Panc1 (cell line): ENCODE data around the gene ADAMTS14. TPM values are rescaled to one million over a fixed set of nuclear protein-coding genes. Genes with fewer than 3 reads are reported as not detected.

Source experiments
- ATAC-seq: fragments of 200-7000 bp; cut with Tn5 transposase; 2 replicates; pipeline ENCODE4 v1.9.1; 2020; ENCODE audit warnings: mild to moderate bottlenecking, moderate library complexity
- BruUV-seq: library from RNA; stranded (reverse); fragments of 400-500 nt; replicated peaks from 2 replicates; lab custom pipeline; 2021; lab: Mats Ljungman, UMichigan
- CTCF ChIA-PET: fragments of 300-600 bp; sonication (Branson Sonifier 250); formaldehyde crosslinking; loops from one replicate; lab custom pipeline; 2022; ENCODE audit warnings: antibody characterized with exemption; lab: Charles Lee
- POLR2A ChIA-PET: fragments of 300-600 bp; sonication (Branson Sonifier 250); formaldehyde crosslinking; loops from one replicate; lab custom pipeline; 2022; ENCODE audit warnings: antibody characterized with exemption; lab: Charles Lee
- DNase-seq: peaks from one replicate; pipeline ENCODE4 v3.0.0-alpha.2; 2010; ENCODE audit warnings: low read depth, low spot score
- H3K27ac ChIP-seq: 2 replicates; pipeline ENCODE4 v1.5.1; 2011; ENCODE audit warnings: mild to moderate bottlenecking, low read length, inconsistent platforms
- H3K27me3 ChIP-seq: fragments of 200-500 bp; sonication (Bioruptor generic); 2 replicates; pipeline ENCODE4 v1.6.0; 2014; ENCODE audit warnings: low read length, inconsistent platforms; ENCODE audit not compliant: control insufficient read depth, insufficient read depth
- H3K36me3 ChIP-seq: fragments of 200-500 bp; sonication (Bioruptor generic); 2 replicates; pipeline ENCODE4 v1.5.1; 2014; ENCODE audit warnings: inconsistent platforms, mild to moderate bottlenecking, low read length, moderate library complexity; ENCODE audit not compliant: control insufficient read depth, insufficient read depth
- H3K4me1 ChIP-seq: 2 replicates; pipeline ENCODE4 v1.5.1; 2011; ENCODE audit warnings: inconsistent platforms, mild to moderate bottlenecking, low read length, moderate library complexity; ENCODE audit not compliant: control insufficient read depth, insufficient read depth
- H3K4me3 ChIP-seq, 2 experiments: 2 replicates each; pipeline ENCODE4 v1.5.1; 2011 to 2012; ENCODE audit warnings: low read depth in 2 of 2, low read length in 2 of 2, mild to moderate bottlenecking in 2 of 2, inconsistent platforms in 1 of 2, moderate library complexity in 1 of 2
- H3K9me3 ChIP-seq: fragments of 200-500 bp; sonication (Bioruptor generic); 2 replicates; pipeline ENCODE4 v1.5.1; 2014; ENCODE audit warnings: low read depth, mild to moderate bottlenecking, inconsistent platforms, low read length, moderate library complexity; ENCODE audit not compliant: control insufficient read depth, insufficient read depth
- CTCF ChIP-seq: fragments of 450-650 bp; IDR thresholded peaks from 2 replicates; pipeline ENCODE4 v1.5.1; 2017; ENCODE audit warnings: mild to moderate bottlenecking
- POLR2AphosphoS5 ChIP-seq: IDR thresholded peaks from 2 replicates; pipeline ENCODE4 v1.6.1; 2012; ENCODE audit warnings: mild to moderate bottlenecking, low read depth, low read length, moderate library complexity
- REST ChIP-seq, 2 experiments: IDR thresholded peaks; 2 replicates each; pipeline ENCODE4 v1.6.1; 2011 to 2012; ENCODE audit warnings: low read depth in 2 of 2, control low read depth in 1 of 2, low read length in 1 of 2, mild to moderate bottlenecking in 1 of 2, moderate library complexity in 1 of 2; ENCODE audit not compliant: insufficient read depth in 1 of 2
- SIN3A ChIP-seq: IDR thresholded peaks from 2 replicates; pipeline ENCODE4 v1.6.1; 2012; ENCODE audit warnings: low read depth, mild to moderate bottlenecking, low read length, moderate library complexity, borderline replicate concordance; ENCODE audit not compliant: insufficient read depth
- TCF7L2 ChIP-seq: IDR thresholded peaks from 2 replicates; pipeline ENCODE4 v1.6.1; 2011; ENCODE audit warnings: mild to moderate bottlenecking, low read depth, low read length, inconsistent platforms
- in situ Hi-C: cut with HindIII; loops from 2 replicates; pipeline ENCODE4 v1.10.0; 2016; ENCODE audit warnings: low sequenced_read_pairs, low pct_unique_long_range_greater_than_20kb
- intact Hi-C: fragments of 100-400 bp; cut with micrococcal nuclease; formaldehyde crosslinking; loops from one replicate; pipeline ENCODE4 v1.10.0; 2022; ENCODE audit not compliant: unreplicated experiment
- total RNA-seq: library from RNA; stranded (reverse); gene quantifications from one replicate; pipeline ENCODE4 v1.2.1, GENCODE V29; 2021; ENCODE audit not compliant: unreplicated experiment

ADAMTS14 gene
- total RNA-seq, 1 experiment from 2014 or later, result 0.67 TPM

- Histone ChIP-seq H3K36me3 (no peaks in the 10 kb centered on the region), H3K4me3 (no peak overlapping the region), H3K27ac (no peak overlapping the region), H3K9me3 (no peaks in the 10 kb centered on the region), H3K27me3 (peaks cover 10% of the 10 kb centered on the region; the same call in 1 of the 2 replicates), H3K4me1 (no peaks in the 10 kb centered on the region)
- DNase-seq, result no peak
- POLR2A ChIA-PET, result no interaction called here
- TF ChIP-seq TCF7L2, result no peak
- TF ChIP-seq REST (IDR thresholded peaks at IDR 0.05; ENCODE audit: insufficient read depth in 1 of 2, low read depth in 2 of 2, low read length in 1 of 2), result no peak
- TF ChIP-seq POLR2AphosphoS5, result no peak
- TF ChIP-seq SIN3A, result no peak
- in situ Hi-C loops, result no loop called here
- ATAC-seq, result no peak
- CTCF ChIA-PET, result no interaction called here
- intact Hi-C loops, result no loop called here
- BruUV-seq, result no TSS peak
Measured at GRCh38 chr10:70736525-70736924, 64.2 kb downstream of the ADAMTS14 start.

- Histone ChIP-seq H3K4me1 (no peaks in the 10 kb centered on the region), H3K27ac (no peak overlapping the region), H3K36me3 (no peaks in the 10 kb centered on the region), H3K9me3 (no peaks in the 10 kb centered on the region), H3K4me3 (no peak overlapping the region), H3K27me3 (peaks cover 10% of the 10 kb centered on the region; the same call in 1 of the 2 replicates)
- intact Hi-C loops (no loop called here), in situ Hi-C loops (no loop called here)
- TF ChIP-seq SIN3A (no peak), REST (IDR thresholded peaks at IDR 0.05; ENCODE audit: insufficient read depth in 1 of 2, low read depth in 2 of 2, low read length in 1 of 2) (no peak), TCF7L2 (no peak), POLR2AphosphoS5 (no peak), CTCF (no peak)
- DNase-seq (no peak), ATAC-seq (no peak)
- BruUV-seq, result no TSS peak
- ChIA-PET CTCF (no interaction called here), POLR2A (no interaction called here)
Measured at GRCh38 chr10:70737250-70737649, 64.9 kb downstream of the ADAMTS14 start.
